Activated CD4-positive, alpha-beta T cell treated with anti-CD3 and anti-CD28 coated beads, Interleukin-10, Interleukin-2, amounts not matched to agents 100 ng/mL and 50 ng/mL, durations not matched to agents 16 hours and 8 hours (primary cell): ENCODE data around the gene ZNF335.

Experiments
- DNase-seq: peaks from one replicate; pipeline ENCODE4 v3.0.0-alpha.2; 2020

The ZNF335 gene

GRCh38 chr20:45971675-45972499 is at the start of gene ZNF335:
ZNF335 (minus strand) TSS chr20:45972203; CDS start chr20:45971410, 793 bp downstream.
- DNase-seq = peak; percentile 96

- DNase-seq = no peak
Observed at GRCh38 chr20:46020555-46020954, 48.6 kb upstream of the ZNF335 start.

GRCh38 chr20:46018611-46019010 is 46.6 kb upstream of the ZNF335 start:
- no peak for DNase-seq

GRCh38 chr20:46018112-46018511 is 46.1 kb upstream of the ZNF335 start:
- DNase-seq = no peak

GRCh38 chr20:46017272-46017671 is 45.3 kb upstream of the ZNF335 start:
- no peak for DNase-seq

GRCh38 chr20:46014517-46015396 is 42.8 kb upstream of the ZNF335 start:
- DNase-seq = no peak

- peak; percentile 75 for DNase-seq
Observed at GRCh38 chr20:46013829-46014516, 42.0 kb upstream of the ZNF335 start.

- DNase-seq = no peak
Observed at GRCh38 chr20:46013322-46013828, 41.4 kb upstream of the ZNF335 start.

GRCh38 chr20:46012921-46013320 is 40.9 kb upstream of the ZNF335 start:
- no peak for DNase-seq

GRCh38 chr20:46011631-46012482 is 39.9 kb upstream of the ZNF335 start:
- peak; percentile 57 for DNase-seq

GRCh38 chr20:46010491-46011391 is 38.7 kb upstream of the ZNF335 start:
- peak; percentile 50 for DNase-seq

- DNase-seq = no peak
Observed at GRCh38 chr20:46009816-46010215, 37.8 kb upstream of the ZNF335 start.

GRCh38 chr20:46007671-46008070 is 35.7 kb upstream of the ZNF335 start:
- DNase-seq = no peak

- no peak for DNase-seq
Observed at GRCh38 chr20:46006964-46007363, 35.0 kb upstream of the ZNF335 start.

GRCh38 chr20:46006022-46006705 is 34.2 kb upstream of the ZNF335 start:
- DNase-seq = no peak

GRCh38 chr20:46004889-46005473 is 33.0 kb upstream of the ZNF335 start:
- DNase-seq = peak; percentile 63

GRCh38 chr20:46004187-46004586 is 32.2 kb upstream of the ZNF335 start:
- DNase-seq = no peak

GRCh38 chr20:46002008-46002407 is 30.0 kb upstream of the ZNF335 start:
- no peak for DNase-seq

GRCh38 chr20:46001498-46001897 is 29.5 kb upstream of the ZNF335 start:
- DNase-seq = no peak
